Testis (tissue), 2 donors: ENCODE measurements around the gene CETP.

Experiments
- POLR2A ChIP-seq: fragments of 450-650 bp; IDR thresholded peaks from one replicate; pipeline ENCODE4 v1.6.1; 2017; ENCODE audit warnings: antibody characterized with exemption, mild to moderate bottlenecking, moderate library complexity
- TF ChIP-seq, protein P1 (sequence below), 3 experiments: fragments of 450-650 bp in 2 of 3; fragments of 200-600 bp in 1 of 3; sonication (generic) in 1 of 3; IDR thresholded peaks; one replicate each; pipeline ENCODE4 v1.5.1; 2016 to 2019; ENCODE audit warnings: antibody characterized with exemption in 3 of 3, mild to moderate bottlenecking in 2 of 3, moderate library complexity in 1 of 3

DNA sequence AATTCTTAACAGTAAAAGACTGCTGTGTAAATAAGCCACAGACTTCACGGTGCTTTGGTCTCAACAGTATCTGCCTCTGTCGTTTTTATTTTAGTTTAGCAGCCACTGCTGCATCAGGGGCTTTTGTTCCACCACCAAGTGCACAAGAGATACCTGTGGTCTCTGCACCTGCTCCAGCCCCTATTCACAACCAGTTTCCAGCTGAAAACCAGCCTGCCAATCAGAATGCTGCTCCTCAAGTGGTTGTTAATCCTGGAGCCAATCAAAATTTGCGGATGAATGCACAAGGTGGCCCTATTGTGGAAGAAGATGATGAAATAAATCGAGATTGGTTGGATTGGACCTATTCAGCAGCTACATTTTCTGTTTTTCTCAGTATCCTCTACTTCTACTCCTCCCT, 21.9 kb upstream of the CETP start:
- TF ChIP-seq POLR2A = no peak
- TF ChIP-seq, protein P1, sequence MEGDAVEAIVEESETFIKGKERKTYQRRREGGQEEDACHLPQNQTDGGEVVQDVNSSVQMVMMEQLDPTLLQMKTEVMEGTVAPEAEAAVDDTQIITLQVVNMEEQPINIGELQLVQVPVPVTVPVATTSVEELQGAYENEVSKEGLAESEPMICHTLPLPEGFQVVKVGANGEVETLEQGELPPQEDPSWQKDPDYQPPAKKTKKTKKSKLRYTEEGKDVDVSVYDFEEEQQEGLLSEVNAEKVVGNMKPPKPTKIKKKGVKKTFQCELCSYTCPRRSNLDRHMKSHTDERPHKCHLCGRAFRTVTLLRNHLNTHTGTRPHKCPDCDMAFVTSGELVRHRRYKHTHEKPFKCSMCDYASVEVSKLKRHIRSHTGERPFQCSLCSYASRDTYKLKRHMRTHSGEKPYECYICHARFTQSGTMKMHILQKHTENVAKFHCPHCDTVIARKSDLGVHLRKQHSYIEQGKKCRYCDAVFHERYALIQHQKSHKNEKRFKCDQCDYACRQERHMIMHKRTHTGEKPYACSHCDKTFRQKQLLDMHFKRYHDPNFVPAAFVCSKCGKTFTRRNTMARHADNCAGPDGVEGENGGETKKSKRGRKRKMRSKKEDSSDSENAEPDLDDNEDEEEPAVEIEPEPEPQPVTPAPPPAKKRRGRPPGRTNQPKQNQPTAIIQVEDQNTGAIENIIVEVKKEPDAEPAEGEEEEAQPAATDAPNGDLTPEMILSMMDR (IDR thresholded peaks at IDR 0.05) = no peak
